Measurements from ENCODE around the gene CHRND.

DNA sequence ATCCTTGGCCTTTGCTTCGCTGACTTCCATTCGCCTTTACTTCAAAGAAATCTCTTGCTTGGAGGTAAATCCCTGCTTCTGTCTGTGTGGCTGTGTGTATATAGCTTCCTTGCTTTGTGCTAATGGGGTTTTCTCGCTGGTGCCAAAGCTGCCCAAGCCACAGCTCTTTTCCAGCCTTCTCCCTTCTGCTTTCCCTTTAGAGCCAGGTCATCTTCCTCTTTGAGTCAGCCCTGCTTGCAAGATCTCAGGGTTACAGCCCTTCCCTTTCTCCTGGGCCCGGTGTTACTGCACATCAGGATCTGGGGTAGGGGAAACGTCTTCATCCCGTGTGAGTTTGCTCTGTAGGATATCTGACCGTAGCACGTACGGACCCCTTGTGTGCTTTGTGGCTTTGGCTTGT, 43.6 kb downstream of the CHRND start:
- TF ChIP-seq CTCF (IDR thresholded peaks at IDR 0.05) (no peak), POLR2A (IDR thresholded peaks at IDR 0.05) (no peak)
